ENCODE results near the gene DYNLRB2. TPM values are rescaled to one million over a fixed set of nuclear protein-coding genes. Genes with fewer than 3 reads are reported as not detected.

DYNLRB2 gene
- total and polyA plus RNA-seq, 2 experiments from 2014 or later, result not detected

DNA sequence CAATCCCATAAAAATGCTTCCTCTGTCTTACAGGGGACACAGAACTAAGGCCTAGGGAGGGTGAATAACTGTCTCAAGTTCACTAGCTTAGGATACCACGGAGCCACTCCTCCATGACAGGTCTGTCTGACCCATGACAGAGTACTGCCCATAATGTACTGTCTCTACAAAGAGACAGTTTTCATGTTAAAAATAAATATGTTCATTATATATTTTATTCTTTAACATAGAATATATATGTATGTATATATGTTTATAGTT, 28.3 kb upstream of the DYNLRB2 start (continued):
- TF ChIP-seq, protein P1, sequence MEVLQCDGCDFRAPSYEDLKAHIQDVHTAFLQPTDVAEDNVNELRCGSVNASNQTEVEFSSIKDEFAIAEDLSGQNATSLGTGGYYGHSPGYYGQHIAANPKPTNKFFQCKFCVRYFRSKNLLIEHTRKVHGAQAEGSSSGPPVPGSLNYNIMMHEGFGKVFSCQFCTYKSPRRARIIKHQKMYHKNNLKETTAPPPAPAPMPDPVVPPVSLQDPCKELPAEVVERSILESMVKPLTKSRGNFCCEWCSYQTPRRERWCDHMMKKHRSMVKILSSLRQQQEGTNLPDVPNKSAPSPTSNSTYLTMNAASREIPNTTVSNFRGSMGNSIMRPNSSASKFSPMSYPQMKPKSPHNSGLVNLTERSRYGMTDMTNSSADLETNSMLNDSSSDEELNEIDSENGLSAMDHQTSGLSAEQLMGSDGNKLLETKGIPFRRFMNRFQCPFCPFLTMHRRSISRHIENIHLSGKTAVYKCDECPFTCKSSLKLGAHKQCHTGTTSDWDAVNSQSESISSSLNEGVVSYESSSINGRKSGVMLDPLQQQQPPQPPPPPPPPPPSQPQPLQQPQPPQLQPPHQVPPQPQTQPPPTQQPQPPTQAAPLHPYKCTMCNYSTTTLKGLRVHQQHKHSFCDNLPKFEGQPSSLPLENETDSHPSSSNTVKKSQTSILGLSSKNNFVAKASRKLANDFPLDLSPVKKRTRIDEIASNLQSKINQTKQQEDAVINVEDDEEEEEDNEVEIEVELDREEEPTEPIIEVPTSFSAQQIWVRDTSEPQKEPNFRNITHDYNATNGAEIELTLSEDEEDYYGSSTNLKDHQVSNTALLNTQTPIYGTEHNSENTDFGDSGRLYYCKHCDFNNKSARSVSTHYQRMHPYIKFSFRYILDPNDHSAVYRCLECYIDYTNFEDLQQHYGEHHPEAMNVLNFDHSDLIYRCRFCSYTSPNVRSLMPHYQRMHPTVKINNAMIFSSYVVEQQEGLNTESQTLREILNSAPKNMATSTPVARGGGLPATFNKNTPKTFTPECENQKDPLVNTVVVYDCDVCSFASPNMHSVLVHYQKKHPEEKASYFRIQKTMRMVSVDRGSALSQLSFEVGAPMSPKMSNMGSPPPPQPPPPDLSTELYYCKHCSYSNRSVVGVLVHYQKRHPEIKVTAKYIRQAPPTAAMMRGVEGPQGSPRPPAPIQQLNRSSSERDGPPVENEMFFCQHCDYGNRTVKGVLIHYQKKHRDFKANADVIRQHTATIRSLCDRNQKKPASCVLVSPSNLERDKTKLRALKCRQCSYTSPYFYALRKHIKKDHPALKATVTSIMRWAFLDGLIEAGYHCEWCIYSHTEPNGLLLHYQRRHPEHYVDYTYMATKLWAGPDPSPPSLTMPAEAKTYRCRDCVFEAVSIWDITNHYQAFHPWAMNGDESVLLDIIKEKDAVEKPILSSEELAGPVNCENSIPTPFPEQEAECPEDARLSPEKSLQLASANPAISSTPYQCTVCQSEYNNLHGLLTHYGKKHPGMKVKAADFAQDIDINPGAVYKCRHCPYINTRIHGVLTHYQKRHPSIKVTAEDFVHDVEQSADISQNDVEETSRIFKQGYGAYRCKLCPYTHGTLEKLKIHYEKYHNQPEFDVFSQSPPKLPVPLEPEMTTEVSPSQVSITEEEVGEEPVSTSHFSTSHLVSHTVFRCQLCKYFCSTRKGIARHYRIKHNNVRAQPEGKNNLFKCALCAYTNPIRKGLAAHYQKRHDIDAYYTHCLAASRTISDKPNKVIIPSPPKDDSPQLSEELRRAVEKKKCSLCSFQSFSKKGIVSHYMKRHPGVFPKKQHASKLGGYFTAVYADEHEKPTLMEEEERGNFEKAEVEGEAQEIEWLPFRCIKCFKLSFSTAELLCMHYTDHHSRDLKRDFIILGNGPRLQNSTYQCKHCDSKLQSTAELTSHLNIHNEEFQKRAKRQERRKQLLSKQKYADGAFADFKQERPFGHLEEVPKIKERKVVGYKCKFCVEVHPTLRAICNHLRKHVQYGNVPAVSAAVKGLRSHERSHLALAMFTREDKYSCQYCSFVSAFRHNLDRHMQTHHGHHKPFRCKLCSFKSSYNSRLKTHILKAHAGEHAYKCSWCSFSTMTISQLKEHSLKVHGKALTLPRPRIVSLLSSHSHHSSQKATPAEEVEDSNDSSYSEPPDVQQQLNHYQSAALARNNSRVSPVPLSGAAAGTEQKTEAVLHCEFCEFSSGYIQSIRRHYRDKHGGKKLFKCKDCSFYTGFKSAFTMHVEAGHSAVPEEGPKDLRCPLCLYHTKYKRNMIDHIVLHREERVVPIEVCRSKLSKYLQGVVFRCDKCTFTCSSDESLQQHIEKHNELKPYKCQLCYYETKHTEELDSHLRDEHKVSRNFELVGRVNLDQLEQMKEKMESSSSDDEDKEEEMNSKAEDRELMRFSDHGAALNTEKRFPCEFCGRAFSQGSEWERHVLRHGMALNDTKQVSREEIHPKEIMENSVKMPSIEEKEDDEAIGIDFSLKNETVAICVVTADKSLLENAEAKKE (CRISPR knock-in tag; IDR thresholded peaks at IDR 0.05), result no peak

DNA sequence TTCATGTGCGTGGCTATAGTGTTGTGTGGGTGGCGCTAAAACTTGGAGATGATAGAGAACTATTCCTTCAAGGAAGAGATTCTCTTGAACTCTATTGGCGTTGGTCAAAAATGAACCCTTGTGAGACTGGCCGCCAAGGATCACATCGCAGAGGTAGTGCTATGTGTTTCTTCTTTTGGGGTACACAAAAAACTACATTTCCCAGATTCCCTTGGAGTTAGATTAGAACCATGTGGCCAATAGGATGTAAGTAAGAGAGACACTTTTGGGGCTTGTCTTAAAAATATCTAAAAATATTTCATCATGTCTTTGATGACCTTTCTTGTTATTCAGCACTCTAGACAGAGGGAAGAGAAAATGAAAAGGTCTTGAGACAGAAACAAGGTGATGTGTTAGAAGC, 25.4 kb upstream of the DYNLRB2 start:
- Mint-ChIP-seq H3K9me3 (no peaks in the 10 kb centered on the region; the same call in 2 of the 3 replicates), H3K27ac (no peak overlapping the region), H3K4me3 (no peak overlapping the region), H3K4me1 (peaks cover 24% of the 10 kb centered on the region), H3K27me3 (ENCODE audit: insufficient read depth, low read depth, poor library complexity) (no peaks in the 10 kb centered on the region), H3K36me3 (ENCODE audit: low read depth) (no peaks in the 10 kb centered on the region; the same call in 2 of the 3 replicates)
- H3K27ac ChIP-seq (ENCODE audit: low read depth), result no peak overlapping the region
- DNase-seq (ENCODE audit: low spot score) (peak; percentile 24), ATAC-seq (no peak)
- peaks cover 7% of the 10 kb centered on the region; the same call in 1 of the 2 replicates for H3K9me2 ChIP-seq (ENCODE audit: insufficient read depth)
- H3K27me3 ChIP-seq (ENCODE audit: insufficient read depth), result no peaks in the 10 kb centered on the region
- H3K4me3 ChIP-seq, result no peak overlapping the region
- H3K4me2 ChIP-seq, result no peak overlapping the region
- no peaks in the 10 kb centered on the region for H4K20me1 ChIP-seq (replicated peaks; ENCODE audit: insufficient read depth)
- H2AFZ ChIP-seq, result no peak overlapping the region
- H3K4me1 ChIP-seq (ENCODE audit: insufficient read depth), result peaks cover 14% of the 10 kb centered on the region
- no peaks in the 10 kb centered on the region for H3K79me2 ChIP-seq (replicated peaks; ENCODE audit: insufficient read depth)
- no peaks in the 10 kb centered on the region for H3F3A ChIP-seq (replicated peaks; ENCODE audit: low read depth)
- H3K36me3 ChIP-seq (ENCODE audit: insufficient read depth), result no peaks in the 10 kb centered on the region
- no peak for TF ChIP-seq EZH2phosphoT487 (IDR thresholded peaks at IDR 0.05; ENCODE audit: unreplicated experiment)
- TF ChIP-seq ZNF114 (CRISPR knock-in tag; IDR thresholded peaks at IDR 0.05), result no peak
- no peak for TF ChIP-seq ZNF331 (CRISPR knock-in tag; IDR thresholded peaks at IDR 0.05; ENCODE audit: low read depth)
- no peak for TF ChIP-seq NANOG (IDR thresholded peaks at IDR 0.05; ENCODE audit: borderline replicate concordance)
- TF ChIP-seq, protein P2, sequence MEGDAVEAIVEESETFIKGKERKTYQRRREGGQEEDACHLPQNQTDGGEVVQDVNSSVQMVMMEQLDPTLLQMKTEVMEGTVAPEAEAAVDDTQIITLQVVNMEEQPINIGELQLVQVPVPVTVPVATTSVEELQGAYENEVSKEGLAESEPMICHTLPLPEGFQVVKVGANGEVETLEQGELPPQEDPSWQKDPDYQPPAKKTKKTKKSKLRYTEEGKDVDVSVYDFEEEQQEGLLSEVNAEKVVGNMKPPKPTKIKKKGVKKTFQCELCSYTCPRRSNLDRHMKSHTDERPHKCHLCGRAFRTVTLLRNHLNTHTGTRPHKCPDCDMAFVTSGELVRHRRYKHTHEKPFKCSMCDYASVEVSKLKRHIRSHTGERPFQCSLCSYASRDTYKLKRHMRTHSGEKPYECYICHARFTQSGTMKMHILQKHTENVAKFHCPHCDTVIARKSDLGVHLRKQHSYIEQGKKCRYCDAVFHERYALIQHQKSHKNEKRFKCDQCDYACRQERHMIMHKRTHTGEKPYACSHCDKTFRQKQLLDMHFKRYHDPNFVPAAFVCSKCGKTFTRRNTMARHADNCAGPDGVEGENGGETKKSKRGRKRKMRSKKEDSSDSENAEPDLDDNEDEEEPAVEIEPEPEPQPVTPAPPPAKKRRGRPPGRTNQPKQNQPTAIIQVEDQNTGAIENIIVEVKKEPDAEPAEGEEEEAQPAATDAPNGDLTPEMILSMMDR (conservative IDR thresholded peaks at IDR 0.05; ENCODE audit: low read depth in 2 of 2), result no peak
- TF ChIP-seq, protein P3, sequence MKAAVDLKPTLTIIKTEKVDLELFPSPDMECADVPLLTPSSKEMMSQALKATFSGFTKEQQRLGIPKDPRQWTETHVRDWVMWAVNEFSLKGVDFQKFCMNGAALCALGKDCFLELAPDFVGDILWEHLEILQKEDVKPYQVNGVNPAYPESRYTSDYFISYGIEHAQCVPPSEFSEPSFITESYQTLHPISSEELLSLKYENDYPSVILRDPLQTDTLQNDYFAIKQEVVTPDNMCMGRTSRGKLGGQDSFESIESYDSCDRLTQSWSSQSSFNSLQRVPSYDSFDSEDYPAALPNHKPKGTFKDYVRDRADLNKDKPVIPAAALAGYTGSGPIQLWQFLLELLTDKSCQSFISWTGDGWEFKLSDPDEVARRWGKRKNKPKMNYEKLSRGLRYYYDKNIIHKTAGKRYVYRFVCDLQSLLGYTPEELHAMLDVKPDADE (IDR thresholded peaks at IDR 0.05), result no peak
- TF ChIP-seq, protein P4, sequence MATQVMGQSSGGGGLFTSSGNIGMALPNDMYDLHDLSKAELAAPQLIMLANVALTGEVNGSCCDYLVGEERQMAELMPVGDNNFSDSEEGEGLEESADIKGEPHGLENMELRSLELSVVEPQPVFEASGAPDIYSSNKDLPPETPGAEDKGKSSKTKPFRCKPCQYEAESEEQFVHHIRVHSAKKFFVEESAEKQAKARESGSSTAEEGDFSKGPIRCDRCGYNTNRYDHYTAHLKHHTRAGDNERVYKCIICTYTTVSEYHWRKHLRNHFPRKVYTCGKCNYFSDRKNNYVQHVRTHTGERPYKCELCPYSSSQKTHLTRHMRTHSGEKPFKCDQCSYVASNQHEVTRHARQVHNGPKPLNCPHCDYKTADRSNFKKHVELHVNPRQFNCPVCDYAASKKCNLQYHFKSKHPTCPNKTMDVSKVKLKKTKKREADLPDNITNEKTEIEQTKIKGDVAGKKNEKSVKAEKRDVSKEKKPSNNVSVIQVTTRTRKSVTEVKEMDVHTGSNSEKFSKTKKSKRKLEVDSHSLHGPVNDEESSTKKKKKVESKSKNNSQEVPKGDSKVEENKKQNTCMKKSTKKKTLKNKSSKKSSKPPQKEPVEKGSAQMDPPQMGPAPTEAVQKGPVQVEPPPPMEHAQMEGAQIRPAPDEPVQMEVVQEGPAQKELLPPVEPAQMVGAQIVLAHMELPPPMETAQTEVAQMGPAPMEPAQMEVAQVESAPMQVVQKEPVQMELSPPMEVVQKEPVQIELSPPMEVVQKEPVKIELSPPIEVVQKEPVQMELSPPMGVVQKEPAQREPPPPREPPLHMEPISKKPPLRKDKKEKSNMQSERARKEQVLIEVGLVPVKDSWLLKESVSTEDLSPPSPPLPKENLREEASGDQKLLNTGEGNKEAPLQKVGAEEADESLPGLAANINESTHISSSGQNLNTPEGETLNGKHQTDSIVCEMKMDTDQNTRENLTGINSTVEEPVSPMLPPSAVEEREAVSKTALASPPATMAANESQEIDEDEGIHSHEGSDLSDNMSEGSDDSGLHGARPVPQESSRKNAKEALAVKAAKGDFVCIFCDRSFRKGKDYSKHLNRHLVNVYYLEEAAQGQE (IDR thresholded peaks at IDR 0.05; ENCODE audit: unreplicated experiment), result no peak
- TF ChIP-seq JUNB (IDR thresholded peaks at IDR 0.05; ENCODE audit: unreplicated experiment), result no peak
- TF ChIP-seq STAT1 (IDR thresholded peaks at IDR 0.05; ENCODE audit: unreplicated experiment), result no peak
- no peak for TF ChIP-seq CREB1 (CRISPR knock-in tag; IDR thresholded peaks at IDR 0.05; ENCODE audit: low read depth)
- no peak for TF ChIP-seq EZH2 (IDR thresholded peaks at IDR 0.05; ENCODE audit: low read depth, unreplicated experiment)
